Endometrial microvascular endothelial cells (primary cell): ENCODE data around the gene CARD10. TPM values are rescaled to one million over a fixed set of nuclear protein-coding genes. Genes with fewer than 3 reads are reported as not detected.

Experiments used
- in situ Hi-C: cut with HindIII; loops from 2 replicates; pipeline ENCODE4 v1.10.0; 2017; ENCODE audit warnings: low sequenced_read_pairs, low pct_unique_long_range_greater_than_20kb; ENCODE audit errors: inconsistent ontology term
- total RNA-seq: library from RNA; depleted of rRNA; stranded (reverse); fragments of >200 nt; gene quantifications from one replicate; pipeline ENCODE4 v1.2.3, GENCODE V29; 2015; ENCODE audit errors: inconsistent ontology term

The CARD10 gene, protein sequence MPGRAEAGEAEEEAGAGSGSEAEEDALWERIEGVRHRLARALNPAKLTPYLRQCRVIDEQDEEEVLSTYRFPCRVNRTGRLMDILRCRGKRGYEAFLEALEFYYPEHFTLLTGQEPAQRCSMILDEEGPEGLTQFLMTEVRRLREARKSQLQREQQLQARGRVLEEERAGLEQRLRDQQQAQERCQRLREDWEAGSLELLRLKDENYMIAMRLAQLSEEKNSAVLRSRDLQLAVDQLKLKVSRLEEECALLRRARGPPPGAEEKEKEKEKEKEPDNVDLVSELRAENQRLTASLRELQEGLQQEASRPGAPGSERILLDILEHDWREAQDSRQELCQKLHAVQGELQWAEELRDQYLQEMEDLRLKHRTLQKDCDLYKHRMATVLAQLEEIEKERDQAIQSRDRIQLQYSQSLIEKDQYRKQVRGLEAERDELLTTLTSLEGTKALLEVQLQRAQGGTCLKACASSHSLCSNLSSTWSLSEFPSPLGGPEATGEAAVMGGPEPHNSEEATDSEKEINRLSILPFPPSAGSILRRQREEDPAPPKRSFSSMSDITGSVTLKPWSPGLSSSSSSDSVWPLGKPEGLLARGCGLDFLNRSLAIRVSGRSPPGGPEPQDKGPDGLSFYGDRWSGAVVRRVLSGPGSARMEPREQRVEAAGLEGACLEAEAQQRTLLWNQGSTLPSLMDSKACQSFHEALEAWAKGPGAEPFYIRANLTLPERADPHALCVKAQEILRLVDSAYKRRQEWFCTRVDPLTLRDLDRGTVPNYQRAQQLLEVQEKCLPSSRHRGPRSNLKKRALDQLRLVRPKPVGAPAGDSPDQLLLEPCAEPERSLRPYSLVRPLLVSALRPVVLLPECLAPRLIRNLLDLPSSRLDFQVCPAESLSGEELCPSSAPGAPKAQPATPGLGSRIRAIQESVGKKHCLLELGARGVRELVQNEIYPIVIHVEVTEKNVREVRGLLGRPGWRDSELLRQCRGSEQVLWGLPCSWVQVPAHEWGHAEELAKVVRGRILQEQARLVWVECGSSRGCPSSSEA
- 69.6 TPM for total RNA-seq

DNA sequence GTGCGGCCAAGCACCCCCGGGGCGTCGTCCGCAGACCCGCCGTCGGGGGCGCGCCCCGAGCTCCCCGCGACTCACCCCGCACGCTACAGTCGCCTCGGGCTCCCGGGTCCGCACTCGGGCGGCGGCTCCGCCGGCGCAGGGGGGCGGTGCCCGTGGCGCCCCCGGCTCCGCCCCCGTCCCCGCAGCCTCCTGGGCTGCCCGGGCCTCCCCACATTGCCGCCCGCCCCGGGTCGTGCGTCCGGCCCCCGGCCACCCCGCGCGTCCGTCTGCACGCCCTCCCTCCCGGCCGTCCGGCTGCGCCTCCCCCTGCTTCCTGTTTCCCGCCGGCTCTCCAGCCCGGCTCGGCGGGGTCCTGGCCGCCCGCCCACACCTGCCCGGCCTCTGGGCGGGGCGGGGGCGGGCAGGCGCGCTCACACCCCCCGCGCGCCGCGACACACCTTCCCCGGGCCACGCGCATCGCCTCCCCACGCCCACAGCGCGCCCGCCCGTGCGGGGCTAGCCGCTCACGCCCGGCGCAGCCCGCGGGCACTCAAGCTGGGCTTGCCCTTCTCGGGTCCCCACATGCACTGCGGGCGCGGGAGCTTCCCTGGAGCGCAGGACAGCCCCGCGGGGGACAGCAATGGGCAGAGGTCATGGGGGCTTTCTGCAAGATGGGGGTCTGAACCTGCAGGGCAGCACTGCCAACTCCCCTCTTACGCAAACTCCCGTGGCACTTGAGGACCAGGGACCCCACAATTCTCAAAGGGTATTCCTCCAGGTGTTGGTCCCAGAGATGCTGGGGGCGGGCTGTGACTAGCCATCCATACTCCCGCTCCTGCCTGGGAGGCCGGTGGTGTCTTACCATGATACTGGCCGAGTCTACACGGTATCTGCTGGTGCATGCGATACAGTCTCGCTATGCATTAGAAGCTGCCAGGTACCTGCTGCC lies at the start of gene CARD10:
CARD10 (minus strand) TSS at position 148 of the 928 bp plus-strand sequence. CDS start 215 bp downstream, outside the sequence.
- in situ Hi-C loops, result no loop called here

DNA sequence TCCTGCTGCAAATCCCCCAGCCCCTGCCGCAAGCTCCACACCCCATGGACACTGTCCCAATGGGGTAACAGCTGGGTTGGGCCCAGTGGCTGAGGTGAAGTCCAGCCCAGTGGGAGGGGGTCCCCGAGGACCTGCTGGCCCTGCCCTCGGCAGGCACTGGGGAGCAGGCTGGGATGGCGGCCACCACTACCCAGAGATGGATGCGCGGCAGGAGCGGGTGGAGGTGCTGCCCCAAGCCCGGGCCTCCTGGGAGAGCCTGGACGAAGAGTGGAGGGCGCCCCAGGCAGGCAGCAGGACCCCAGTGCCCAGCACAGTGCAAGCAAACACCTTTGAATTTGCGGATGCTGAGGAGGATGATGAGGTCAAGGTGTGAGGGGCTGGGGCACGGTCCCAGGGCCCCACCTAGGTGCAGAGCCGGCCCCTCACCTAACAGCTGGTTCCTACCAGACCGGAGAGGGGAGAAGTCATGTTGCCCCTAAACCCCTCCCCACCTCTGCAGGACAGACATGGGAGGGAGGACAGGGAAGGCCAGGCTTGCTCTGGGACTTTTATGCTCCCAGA lies 49.3 kb upstream of the CARD10 start:
- in situ Hi-C loops, result no loop called here

GRCh38 chr22:37568012-37568411 lies 48.8 kb upstream of the CARD10 start:
- in situ Hi-C loops, result no loop called here

DNA sequence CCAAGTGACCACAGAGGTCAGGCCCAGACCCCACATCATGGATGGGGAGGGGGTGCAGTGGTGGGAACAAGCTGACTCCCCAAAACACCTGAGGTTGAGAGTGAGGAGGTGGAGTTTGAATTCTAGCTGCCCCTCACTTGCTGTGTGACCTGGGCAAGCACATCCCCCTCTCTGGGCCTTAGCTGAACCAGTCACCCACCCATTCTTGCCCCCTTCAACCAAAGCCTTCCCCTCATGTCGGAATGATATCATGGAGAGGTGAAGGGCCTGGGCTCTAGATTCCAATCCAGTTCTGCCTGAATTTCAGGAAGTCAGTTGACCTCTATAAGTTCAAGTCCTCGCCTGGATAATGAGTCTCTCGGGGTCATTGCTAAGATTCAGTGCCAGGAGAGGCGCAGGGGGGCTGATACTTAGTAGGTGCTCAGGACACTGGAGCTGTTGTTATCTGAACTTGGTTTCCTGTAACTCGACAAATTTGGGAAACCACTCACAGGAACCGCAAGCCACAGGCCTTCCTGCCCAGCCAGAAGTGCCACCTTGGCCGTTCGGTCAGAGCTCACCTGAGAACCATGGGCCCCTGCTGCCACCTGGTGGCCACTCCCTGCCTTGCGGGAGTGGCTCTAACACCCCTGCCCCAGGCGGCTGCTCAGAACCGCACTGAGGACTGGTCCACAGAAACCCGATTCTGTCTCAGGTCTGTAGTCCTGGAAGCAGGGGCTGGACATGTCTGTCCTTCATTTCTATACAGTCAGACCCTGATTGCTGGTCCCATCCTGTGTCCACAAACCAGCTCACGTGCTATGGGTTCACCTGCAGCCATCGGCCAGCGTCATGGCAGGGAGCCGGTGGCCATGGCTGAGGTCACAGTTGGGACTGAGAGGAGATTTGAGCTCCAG lies 47.9 kb upstream of the CARD10 start:
- in situ Hi-C loops, result no loop called here

- in situ Hi-C loops, result no loop called here
Measured at GRCh38 chr22:37566329-37566837, 47.2 kb upstream of the CARD10 start.

DNA sequence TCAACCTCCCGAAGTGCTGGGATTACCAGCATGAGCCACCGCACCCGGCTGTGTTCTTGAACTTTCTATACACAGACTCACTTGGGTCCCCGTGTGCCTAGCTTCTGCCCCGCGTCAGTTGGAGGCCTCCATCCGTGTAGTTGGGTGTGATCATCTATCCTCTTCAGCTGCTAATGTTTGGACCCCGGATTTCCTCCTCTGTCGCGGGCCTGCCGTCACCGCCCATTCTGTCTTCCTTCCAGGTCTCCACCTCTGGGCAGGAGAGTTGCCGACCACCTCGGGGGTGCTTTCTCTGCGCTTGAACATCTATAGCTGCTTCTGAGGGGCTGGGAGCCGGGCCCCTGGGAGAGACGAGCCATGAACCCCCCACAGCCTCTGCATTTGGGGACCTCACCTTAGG lies 46.6 kb upstream of the CARD10 start:
- in situ Hi-C loops, result no loop called here

- in situ Hi-C loops, result no loop called here
Measured at GRCh38 chr22:37564111-37564711, 45.0 kb upstream of the CARD10 start.

GRCh38 chr22:37563153-37564081 lies 44.2 kb upstream of the CARD10 start:
- in situ Hi-C loops, result no loop called here

DNA sequence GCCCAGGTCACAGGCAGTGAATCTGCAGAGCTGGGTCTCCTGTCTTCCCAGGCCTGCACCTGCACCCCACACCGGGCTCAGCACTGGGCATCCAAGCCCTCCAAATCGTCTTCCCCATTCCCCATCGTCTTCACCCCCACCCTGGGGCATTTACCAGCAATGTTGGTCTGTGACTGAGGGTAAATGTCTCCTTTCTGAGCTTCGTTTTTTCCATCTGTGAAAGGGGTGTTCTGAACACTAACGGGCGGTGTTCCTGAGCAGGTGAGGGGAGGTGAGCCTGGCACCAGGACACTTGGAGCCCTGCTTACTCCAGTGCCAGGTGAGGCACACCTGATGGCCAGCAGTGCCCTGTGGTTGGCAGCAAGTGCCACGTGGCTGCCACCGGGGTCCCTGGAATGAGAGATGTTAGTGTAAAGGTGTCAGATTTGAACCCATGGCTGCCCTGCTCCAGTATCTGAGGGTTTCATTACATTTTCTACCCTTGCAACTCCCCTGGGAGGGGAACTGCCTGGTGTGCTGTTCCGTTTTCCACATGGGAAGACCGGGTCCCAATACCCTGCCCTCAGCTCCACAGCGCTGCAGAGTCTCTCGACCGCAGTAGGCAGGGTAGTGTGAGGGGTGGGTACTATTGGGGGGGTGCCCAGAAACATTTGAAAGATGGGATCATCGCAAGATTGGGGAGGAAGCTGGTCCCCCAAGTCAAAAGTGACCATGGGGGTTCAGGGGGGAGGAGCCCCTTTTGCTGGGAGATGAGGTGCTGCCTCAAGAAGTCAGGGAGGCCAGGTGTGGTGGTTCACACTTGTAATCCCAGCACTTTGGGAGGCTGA lies 43.0 kb upstream of the CARD10 start:
- in situ Hi-C loops, result no loop called here

DNA sequence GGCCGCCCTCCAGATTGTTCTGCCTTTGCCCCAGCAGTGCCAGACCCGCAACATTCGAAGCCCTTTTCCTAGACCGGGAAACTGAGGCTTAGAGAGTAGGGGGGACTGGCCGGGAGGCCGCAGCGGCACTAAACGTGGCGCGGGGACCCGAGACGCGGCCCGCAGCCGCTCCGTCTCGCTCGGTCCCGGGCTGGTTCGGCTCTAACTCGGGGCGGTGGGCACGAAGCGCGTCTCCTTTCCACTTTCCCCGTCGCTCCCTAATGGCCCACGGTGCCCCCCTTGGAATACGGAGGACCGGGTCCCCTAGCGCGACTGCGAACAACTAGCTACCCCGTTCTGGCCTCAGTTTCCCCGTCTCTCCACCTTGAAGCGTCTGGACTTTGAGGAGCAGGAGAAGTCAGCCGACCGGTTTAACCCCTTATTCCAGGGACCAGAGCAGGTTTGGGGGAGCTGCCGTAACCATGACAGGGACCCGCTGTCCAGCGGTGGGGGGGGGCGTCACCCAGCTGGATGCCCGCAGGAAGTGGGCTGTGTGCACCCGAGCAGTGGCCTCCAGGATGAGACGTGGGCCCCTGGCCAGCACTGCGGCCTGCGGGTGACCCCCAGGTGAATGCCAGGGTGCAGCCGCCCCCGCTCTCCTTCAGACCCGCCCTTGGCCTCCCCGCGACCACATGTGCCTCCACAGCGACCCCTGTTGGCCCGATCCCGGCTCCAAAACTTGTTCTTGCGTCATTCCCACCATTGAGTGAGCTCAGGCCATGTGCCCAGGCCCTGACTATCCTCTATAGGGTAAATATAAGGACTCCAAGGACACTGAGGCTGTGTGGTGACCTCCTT lies 42.2 kb upstream of the CARD10 start:
- in situ Hi-C loops, result no loop called here

DNA sequence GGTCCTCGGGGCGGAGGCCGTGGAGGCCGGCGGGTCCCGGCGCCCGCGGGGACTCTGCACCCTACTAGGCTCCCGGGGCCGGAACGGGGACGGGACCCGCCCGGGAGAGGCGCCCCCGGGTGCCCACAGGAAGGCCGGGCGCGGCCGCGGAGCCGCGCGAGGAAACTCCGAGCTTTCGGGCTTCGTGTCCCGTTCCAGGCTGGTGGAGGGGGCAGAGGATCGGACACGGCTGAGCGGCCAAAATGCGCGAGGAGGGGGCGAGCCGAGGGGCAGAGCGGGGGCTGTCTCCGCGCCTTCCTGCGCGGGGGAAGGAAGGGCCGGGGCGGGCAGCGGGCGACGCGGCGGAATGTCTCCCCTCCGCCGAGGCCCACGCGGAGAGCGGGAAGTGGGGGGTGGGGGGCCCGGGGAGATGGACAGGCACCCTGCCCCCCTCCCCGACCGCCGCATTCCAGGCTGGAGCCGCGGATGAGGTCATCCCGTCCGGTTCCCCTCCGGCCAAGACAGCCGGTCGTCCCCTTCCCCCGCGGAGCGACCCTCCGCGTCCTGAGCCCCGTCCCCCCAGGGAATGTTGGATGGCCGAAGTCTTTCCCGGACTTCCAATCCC lies 41.5 kb upstream of the CARD10 start:
- in situ Hi-C loops, result no loop called here

DNA sequence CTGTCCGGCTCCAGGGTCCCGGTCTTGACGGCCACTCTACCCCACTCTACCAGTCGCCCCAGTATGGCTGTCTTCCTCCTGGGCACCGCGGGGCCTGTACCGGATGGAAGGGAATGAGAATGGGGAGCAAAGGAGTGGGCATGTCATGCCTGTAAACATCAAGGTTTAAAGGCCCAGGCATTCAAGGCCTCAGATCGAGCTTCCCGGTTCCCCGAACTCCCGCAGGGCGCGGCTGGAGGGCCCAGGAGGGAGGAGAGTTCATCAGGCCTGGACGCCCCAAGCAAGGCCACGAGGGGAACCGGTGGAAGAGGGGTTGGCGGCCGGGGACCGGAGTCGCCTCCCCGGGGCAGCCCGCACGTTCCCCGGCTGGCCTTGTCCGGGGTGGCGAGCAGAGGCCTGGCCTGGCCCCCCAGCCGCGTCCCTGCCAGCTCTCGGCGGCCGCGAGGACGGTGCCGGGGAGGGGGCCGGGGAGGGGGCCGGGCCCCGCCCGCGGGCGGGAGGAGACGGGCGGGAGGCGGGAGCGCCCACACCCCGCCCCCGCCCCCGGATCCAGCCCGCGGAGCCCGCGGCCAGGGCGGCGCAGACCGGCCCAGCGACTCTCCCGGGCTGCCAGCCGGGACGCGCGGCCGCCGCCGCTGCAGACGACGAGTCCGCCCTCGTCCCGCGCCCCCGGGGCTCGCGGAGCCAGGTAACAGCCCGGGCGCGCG lies 40.8 kb upstream of the CARD10 start, which contains the start of gene CDC42EP1:
CDC42EP1 (plus strand) TSS at position 580 of the 707 bp plus-strand sequence. CDS start 5,870 bp downstream, outside the sequence.
- in situ Hi-C loops, result no loop called here

GRCh38 chr22:37559521-37559900 lies 40.3 kb upstream of the CARD10 start:
- in situ Hi-C loops, result no loop called here
